ENCODE results near the gene FMNL3. TPM values are rescaled to one million over a fixed set of nuclear protein-coding genes. Genes with fewer than 3 reads are reported as not detected.

FMNL3 gene
- total RNA-seq, 1 donor from 2014 or later, result 80.3 TPM

- DNase-seq (ENCODE audit: low read depth, low spot score), result no peak
Measured at GRCh38 chr12:49654715-49655114, 52.5 kb downstream of the FMNL3 start.

DNA sequence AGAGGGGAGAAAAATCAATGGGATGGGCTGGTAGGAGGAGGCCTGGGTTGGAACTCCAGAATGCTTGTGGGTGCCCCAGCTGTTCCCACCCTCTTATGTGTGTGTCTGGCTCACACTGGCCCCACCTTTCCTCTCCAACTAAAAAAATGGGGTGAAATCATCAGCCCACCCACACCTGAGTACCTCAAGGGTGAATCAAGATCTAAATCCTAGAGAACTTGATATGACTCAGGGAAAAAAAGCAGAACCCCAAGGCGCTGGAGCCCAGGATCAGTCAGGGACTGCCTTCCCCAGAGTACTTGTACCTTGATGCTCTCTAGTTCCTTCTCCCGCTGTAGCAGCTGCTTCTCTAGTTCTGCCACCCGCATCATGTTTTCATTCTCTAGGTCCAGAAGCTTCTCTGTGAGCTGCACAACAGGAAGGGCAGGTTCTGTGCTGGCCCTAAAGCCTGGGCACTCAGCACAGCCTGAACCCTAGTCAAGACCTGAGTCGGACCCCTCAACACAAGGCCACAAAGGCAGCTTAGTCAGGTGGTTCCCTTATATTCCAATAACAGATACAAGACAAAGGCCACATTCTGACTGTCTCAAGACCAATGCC lies 54.2 kb downstream of the FMNL3 start:
- no peak for DNase-seq (ENCODE audit: low read depth, low spot score)

DNA sequence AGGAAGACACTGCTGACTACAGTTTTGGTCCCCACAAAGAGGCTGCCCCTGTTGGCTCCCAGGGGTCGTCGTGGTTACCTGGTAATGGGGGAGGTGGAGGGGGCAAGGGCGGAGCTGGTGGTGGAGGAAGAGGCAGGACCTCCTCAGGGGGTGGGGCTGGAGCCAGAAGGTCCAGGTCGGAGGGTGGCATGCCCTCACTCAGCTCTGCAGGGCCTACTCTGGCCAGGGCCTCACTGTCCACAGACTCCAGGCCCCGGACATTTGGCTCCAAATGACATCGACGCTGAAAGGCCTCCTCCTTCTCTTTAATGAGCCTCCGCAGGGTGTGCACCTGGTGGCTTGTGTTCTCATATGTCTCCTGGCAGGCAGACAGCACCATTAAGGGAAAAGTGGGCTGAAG lies 55.4 kb downstream of the FMNL3 start:
- DNase-seq (ENCODE audit: low read depth, low spot score), result no peak

DNA sequence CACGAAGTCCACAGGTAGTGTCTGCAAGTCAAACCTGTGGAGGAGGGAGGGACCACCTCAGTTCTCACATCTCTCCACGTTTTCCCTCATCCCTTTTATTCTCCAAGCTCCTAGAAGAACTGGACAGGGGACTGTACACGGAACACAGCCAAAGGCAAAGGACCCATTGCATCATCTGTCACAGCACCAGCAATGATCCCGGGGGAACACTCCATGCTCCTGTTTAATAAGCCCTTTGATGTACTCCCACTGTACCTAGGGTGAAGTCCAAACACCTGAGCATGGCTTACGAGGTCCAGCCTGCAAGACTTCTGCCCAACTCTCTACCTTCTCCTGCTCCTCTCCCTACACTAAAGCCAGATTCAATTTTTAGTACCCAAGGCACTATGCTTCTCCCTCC lies 57.3 kb downstream of the FMNL3 start:
- DNase-seq (ENCODE audit: low read depth, low spot score), result no peak

DNA sequence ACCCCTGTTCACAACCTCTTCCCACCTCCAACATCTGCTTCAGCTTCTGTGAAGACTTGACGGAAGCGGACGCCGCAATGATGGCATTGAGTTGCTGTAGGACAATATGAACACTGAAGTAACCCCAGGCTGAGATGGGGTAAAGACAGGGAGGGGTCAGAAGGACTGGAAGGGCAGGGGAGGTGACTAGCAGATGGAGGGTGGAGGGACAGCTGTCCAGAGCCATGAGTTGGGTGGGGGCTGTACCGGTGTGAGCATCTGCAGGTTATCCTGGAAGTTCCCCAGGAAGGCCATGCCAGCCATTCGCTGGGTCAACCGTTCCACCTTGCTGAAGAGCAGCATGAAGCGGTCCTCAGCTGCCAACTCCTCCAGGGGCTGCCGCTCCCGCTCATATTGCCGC lies 57.8 kb downstream of the FMNL3 start:
- DNase-seq (ENCODE audit: low read depth, low spot score), result no peak

- DNase-seq (ENCODE audit: low read depth, low spot score), result no peak
Measured at GRCh38 chr12:49648712-49649003, 58.5 kb downstream of the FMNL3 start.

GRCh38 chr12:49647827-49648711 lies 59.1 kb downstream of the FMNL3 start:
- DNase-seq (ENCODE audit: low read depth, low spot score), result no peak

GRCh38 chr12:49646871-49647654 lies 60.1 kb downstream of the FMNL3 start:
- DNase-seq (ENCODE audit: low read depth, low spot score), result no peak

DNA sequence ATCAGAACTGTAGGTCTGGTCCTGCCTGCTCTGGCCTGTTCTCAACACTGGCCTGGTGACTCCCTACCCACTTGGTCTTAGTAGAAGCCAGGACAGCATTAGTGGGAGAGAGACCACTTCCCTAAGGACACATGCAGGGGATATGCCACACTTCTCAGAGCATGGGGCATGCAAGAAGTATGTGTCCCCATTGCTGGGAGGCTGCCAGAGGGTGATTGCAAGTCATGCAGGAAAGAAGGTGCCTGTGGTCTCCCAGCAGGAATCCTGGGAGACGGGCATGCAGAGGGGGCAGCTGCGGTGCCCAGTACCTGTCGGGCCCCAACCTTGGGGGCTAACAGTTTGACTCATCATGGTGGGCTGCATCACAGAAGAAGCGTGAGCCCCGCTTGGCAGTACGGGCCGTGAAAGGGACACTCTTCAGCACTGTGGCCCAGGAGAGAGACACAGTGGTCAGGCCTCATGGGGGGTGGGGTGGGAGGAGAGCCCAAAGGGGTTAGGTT lies 60.8 kb downstream of the FMNL3 start:
- no peak for DNase-seq (ENCODE audit: low read depth, low spot score)

DNA sequence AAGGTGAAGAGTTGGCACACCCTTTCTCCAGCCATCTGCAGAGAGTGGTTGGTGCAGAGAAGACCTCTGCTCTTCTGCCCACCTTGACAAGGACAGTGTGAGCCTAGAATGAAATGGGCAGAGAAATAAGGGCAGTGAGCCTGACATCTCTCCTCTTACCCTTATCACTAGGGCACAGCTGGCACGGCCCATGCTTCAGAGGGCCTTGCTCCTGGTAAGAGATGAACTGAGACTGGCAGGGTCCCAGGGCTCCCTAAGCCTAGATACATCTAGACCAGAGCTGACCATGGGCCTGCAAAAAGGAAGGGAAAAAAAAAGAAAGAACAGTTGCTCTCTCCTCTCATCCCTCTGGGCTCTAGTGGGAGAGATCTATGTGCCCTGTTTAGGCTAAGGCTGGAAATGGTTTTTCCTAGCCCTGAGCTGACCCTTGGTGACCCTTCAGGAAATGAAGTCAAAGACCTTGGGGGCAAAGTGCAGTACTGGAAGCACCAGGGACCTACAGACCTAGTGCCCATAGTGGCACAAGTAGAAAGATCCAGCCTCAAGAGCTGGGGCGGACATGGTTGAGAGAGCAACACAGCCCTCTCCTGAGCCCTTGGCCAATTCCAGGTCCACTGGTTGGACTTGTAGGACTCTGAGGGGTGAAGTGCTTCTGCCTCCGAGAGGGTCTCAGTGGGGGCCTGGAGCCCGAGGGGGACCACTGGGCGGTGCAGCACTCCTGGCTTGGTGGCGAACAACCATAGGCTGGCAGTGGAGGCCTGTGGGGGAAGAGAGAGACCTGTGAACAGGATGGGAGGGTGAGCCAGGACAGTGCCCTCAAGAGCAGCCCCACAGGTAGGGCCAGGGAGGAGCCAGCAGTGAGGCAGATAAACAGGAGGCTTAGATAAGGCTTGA lies 61.8 kb downstream of the FMNL3 start:
- DNase-seq (ENCODE audit: low read depth, low spot score), result no peak

DNA sequence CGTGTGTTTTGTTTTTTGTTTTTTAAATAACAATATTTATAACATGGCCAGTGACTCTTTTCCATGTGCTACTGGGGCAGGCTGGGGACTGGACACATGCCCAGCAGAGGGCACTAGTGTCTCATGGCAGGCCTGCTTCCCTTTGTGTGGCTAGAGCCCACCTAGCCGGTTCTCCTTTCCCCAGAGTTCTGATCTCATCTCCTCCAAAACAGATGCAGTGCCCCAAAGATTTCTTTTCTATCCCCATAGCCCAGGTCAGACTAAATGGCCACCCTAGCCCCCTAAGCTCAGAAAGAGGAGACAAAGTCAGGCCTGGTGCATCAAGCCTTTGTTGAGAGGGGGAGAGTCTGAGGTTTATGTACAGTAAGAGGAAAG lies 62.6 kb downstream of the FMNL3 start:
- DNase-seq (ENCODE audit: low read depth, low spot score), result no peak

- DNase-seq (ENCODE audit: low read depth, low spot score), result no peak
Measured at GRCh38 chr12:49643961-49644619, 63.1 kb downstream of the FMNL3 start.

DNA sequence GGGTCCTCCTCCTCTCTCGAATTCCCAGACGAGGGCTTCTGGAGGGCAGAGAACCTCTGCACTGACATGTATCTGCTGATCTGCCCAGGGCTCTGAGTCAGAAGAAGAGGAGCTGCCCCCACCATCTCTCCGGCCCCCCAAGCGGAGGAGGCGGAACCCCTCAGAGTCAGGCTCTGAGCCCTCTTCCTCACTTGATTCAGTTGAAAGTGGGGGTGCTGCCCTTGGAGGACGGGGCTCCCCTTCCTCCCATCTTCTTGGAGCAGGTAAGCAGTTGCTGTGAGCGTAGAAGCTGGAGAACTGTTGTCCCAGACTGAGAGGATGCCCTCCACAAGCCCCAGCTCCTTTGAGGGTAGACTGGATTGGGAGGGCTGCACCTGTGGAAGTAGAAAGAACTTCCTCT lies 64.1 kb downstream of the FMNL3 start:
- no peak for DNase-seq (ENCODE audit: low read depth, low spot score)

- DNase-seq (ENCODE audit: low read depth, low spot score), result no peak
Measured at GRCh38 chr12:49642370-49642802, 64.8 kb downstream of the FMNL3 start.

DNA sequence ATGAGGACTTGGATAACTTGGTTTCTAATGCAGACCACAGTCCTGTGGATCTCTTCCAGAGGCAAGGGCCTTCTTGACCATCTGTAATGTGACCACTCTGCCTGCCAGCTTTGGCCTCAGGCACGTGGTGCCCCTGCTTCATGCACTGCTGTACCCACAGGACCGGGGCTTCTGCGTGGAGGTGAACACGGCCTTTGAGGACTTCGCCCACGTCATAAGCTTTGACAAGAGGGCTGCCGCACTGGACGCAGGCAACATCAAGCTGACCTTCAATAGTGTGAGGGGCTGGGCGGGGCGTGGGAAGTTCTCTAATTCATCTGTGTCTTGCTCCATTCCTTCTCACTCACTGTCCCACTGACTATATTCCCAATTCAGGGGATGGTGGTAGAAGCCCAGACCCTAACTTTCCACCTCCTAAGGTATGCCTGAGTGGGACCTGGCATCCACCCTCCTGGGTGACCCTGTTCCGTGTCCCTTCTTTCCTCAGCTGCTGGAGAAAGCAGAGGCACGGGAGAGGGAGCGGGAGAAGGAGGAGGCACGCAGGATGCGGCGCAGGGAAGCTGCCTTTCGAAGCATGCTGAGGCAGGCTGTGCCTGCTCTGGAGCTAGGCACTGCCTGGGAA lies 65.3 kb downstream of the FMNL3 start:
- no peak for DNase-seq (ENCODE audit: low read depth, low spot score)

GRCh38 chr12:49636979-49637755 lies 70.0 kb downstream of the FMNL3 start:
- DNase-seq (ENCODE audit: low read depth, low spot score), result peak; percentile 37

DNA sequence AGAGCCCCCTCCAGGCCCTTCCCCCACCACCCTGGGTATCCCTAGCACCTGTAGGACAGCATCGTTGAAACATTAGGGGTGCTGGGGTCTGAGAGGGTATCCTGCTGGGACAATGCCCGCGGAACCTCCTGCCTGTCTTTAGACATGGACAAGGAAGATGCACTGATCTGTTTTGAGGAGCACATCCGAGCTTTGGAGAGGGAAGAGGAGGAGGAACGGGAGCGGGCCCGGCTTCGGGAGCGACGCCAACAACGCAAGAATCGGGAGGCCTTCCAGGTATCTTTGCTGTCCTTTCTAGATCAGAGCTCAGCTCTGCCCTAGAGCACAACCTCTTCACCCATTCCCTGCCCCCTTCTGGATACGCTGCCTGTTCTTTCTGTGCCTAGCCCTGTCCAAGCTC lies 70.6 kb downstream of the FMNL3 start:
- DNase-seq (ENCODE audit: low read depth, low spot score), result no peak

- DNase-seq (ENCODE audit: low read depth, low spot score), result no peak
Measured at GRCh38 chr12:49635656-49636055, 71.5 kb downstream of the FMNL3 start.

DNA sequence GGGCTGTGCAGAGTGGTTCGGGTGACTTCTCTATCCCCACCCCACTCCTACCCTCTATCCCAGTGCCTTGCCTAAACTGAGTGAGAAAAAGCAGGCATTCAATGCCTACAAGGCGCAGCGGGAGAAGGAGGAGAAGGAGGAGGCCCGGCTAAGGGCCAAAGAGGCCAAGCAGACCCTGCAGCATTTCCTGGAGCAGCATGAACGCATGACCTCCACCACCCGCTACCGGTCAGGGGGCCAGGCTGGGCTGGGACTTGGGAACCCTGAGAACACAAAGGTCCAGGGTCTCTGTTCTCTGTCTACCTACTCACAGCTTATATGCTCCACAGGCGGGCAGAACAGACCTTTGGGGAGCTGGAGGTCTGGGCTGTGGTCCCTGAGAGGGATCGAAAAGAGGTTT lies 72.2 kb downstream of the FMNL3 start:
- no peak for DNase-seq (ENCODE audit: low read depth, low spot score)
